ENCODE results near the gene RAB13. TPM values are rescaled to one million over a fixed set of nuclear protein-coding genes. Genes with fewer than 3 reads are reported as not detected.
A peak's percentile ranks its signal among the peaks of the same experiment; 100 is the strongest.

RAB13 gene
- total RNA-seq, 2 experiments from 2014 or later, result 0.28 to 0.30 TPM

- H3K27ac Mint-ChIP-seq, result peak overlapping the region; percentile 39
- H3K36me3 ChIP-seq (ENCODE audit: insufficient read depth, low read length), result peaks cover 25% of the 10 kb centered on the region
- peaks cover 33% of the 10 kb centered on the region for H3K4me1 ChIP-seq (ENCODE audit: insufficient read depth, low read length)
- CTCF ChIA-PET, result no interaction called here
- intact Hi-C loops (cut with DNase I, micrococcal nuclease), result no loop called here
- POLR2A ChIA-PET, result interaction anchor here (1.3 kb wide), 1 partner anchor 20 kb away, joined by 5 read pairs; no protein-coding TSS in a partner anchor
- no peaks in the 10 kb centered on the region for H3K27me3 ChIP-seq (ENCODE audit: control insufficient read depth in 1 of 2, insufficient read depth in 2 of 2, low read length in 2 of 2)
- ATAC-seq (ENCODE audit: poor library complexity) (no peak), DNase-seq (no peak)
- peaks cover 45% of the 10 kb centered on the region for H3K4me1 Mint-ChIP-seq (ENCODE audit: low read depth)
- H3K4me3 Mint-ChIP-seq, result no peak overlapping the region
- no peaks in the 10 kb centered on the region for H3K27me3 Mint-ChIP-seq
- H3K9me3 ChIP-seq (ENCODE audit: control insufficient read depth in 1 of 2, insufficient read depth in 1 of 2, low read length in 2 of 2), result no peaks in the 10 kb centered on the region
- no peak overlapping the region for H3K27ac ChIP-seq (ENCODE audit: low read depth in 1 of 2, low read length in 2 of 2)
- no peak overlapping the region for H3K4me3 ChIP-seq (ENCODE audit: low read length)
- TF ChIP-seq, protein P1, sequence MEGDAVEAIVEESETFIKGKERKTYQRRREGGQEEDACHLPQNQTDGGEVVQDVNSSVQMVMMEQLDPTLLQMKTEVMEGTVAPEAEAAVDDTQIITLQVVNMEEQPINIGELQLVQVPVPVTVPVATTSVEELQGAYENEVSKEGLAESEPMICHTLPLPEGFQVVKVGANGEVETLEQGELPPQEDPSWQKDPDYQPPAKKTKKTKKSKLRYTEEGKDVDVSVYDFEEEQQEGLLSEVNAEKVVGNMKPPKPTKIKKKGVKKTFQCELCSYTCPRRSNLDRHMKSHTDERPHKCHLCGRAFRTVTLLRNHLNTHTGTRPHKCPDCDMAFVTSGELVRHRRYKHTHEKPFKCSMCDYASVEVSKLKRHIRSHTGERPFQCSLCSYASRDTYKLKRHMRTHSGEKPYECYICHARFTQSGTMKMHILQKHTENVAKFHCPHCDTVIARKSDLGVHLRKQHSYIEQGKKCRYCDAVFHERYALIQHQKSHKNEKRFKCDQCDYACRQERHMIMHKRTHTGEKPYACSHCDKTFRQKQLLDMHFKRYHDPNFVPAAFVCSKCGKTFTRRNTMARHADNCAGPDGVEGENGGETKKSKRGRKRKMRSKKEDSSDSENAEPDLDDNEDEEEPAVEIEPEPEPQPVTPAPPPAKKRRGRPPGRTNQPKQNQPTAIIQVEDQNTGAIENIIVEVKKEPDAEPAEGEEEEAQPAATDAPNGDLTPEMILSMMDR (IDR thresholded peaks at IDR 0.05), result no peak
- H3K9me3 Mint-ChIP-seq, result no peaks in the 10 kb centered on the region
- peaks cover 30% of the 10 kb centered on the region for H3K36me3 Mint-ChIP-seq (ENCODE audit: low read depth)
Observed at GRCh38 chr1:153970346-153970745, 15.8 kb downstream of the RAB13 start.

DNA sequence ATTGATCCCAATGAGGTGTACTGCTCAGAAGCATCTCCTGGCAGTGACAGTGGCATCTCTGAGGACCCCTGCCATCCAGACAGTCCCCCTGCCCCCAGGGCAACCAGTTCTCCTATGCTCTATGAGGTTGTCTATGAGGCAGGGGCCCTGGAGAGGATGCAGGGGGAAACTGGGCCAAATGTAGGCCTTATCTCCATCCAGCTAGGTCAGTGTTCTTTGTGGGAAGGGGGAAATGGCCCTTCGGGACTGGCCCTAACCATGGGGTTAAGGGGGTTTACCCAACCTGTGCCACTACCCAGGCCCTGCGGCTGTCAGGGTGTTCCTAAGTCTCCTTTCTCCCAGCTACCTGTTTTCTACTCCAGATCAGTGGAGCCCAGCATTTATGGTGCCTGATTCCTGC lies 17.2 kb downstream of the RAB13 start:
- intact Hi-C loops (cut with DNase I, micrococcal nuclease), result no loop called here
- ChIA-PET CTCF (interaction anchor here (0.7 to 3.5 kb wide), 3 partner anchors 9 to 298 kb away, joined by 3 to 16 read pairs (median 6); partner anchors contain the start of genes JTB and RAB13), POLR2A (interaction anchor here (1.2 to 4.7 kb wide), 5 partner anchors 9 to 23 kb away, joined by 3 to 149 read pairs (median 85); partner anchors contain the start of genes CRTC2, DENND4B, JTB and RPS27)
- H3K4me1 Mint-ChIP-seq (ENCODE audit: low read depth), result peaks cover 48% of the 10 kb centered on the region
- Histone ChIP-seq H3K4me1 (ENCODE audit: insufficient read depth, low read length) (peaks cover 45% of the 10 kb centered on the region), H3K4me3 (ENCODE audit: low read length) (no peak overlapping the region), H3K36me3 (ENCODE audit: insufficient read depth, low read length) (peaks cover 15% of the 10 kb centered on the region), H3K9me3 (ENCODE audit: control insufficient read depth in 1 of 2, insufficient read depth in 1 of 2, low read length in 2 of 2) (no peaks in the 10 kb centered on the region), H3K27ac (ENCODE audit: low read depth in 1 of 2, low read length in 2 of 2) (no peak overlapping the region), H3K27me3 (ENCODE audit: control insufficient read depth in 1 of 2, insufficient read depth in 2 of 2, low read length in 2 of 2) (no peaks in the 10 kb centered on the region)
- DNase-seq (no peak), ATAC-seq (ENCODE audit: poor library complexity) (no peak)
- H3K36me3 Mint-ChIP-seq (ENCODE audit: low read depth), result peaks cover 19% of the 10 kb centered on the region
- no peaks in the 10 kb centered on the region for H3K27me3 Mint-ChIP-seq
- H3K27ac Mint-ChIP-seq, result peak overlapping the region; percentile 8
- H3K4me3 Mint-ChIP-seq, result peak overlapping the region; percentile 81
- TF ChIP-seq, protein P1 (IDR thresholded peaks at IDR 0.05), result no peak
- H3K9me3 Mint-ChIP-seq, result no peaks in the 10 kb centered on the region

- peak overlapping the region; percentile 8 for H3K27ac Mint-ChIP-seq
- intact Hi-C loops (cut with DNase I, micrococcal nuclease), result no loop called here
- H3K4me3 Mint-ChIP-seq, result peak overlapping the region; percentile 96
- H3K27ac ChIP-seq (ENCODE audit: low read depth in 1 of 2, low read length in 2 of 2), result no peak overlapping the region
- H3K27me3 ChIP-seq (ENCODE audit: control insufficient read depth in 1 of 2, insufficient read depth in 2 of 2, low read length in 2 of 2), result no peaks in the 10 kb centered on the region
- ATAC-seq (ENCODE audit: poor library complexity) (no peak), DNase-seq (peak in 1 of 14 experiments; percentile 35)
- H3K36me3 ChIP-seq (ENCODE audit: insufficient read depth, low read length), result peaks cover 9% of the 10 kb centered on the region
- H3K36me3 Mint-ChIP-seq (ENCODE audit: low read depth), result peaks cover 20% of the 10 kb centered on the region
- POLR2A ChIA-PET, result interaction anchor here (0.9 to 4.7 kb wide), 10 partner anchors 9 to 191 kb away, joined by 3 to 149 read pairs (median 26); partner anchors contain the start of genes CRTC2, DENND4B, GATAD2B and JTB
- peaks cover 50% of the 10 kb centered on the region for H3K4me1 ChIP-seq (ENCODE audit: insufficient read depth, low read length)
- no peaks in the 10 kb centered on the region for H3K9me3 ChIP-seq (ENCODE audit: control insufficient read depth in 1 of 2, insufficient read depth in 1 of 2, low read length in 2 of 2)
- CTCF ChIA-PET, result interaction anchor here (1.5 to 3.5 kb wide), 6 partner anchors 9 to 171 kb away, joined by 4 to 30 read pairs (median 11); partner anchors contain the start of genes CRTC2, DENND4B, JTB and RAB13
- no peak overlapping the region for H3K4me3 ChIP-seq (ENCODE audit: low read length)
- H3K4me1 Mint-ChIP-seq (ENCODE audit: low read depth), result peaks cover 52% of the 10 kb centered on the region
- no peaks in the 10 kb centered on the region for H3K9me3 Mint-ChIP-seq
- no peaks in the 10 kb centered on the region for H3K27me3 Mint-ChIP-seq
- TF ChIP-seq, protein P1 (IDR thresholded peaks at IDR 0.05), result no peak
Observed at GRCh38 chr1:153968408-153968807, 17.7 kb downstream of the RAB13 start.

Measured in CD4-positive, alpha-beta T cell (primary cell).